Stimulated activated CD4-positive, alpha-beta T cell treated with anti-CD3 and anti-CD28 coated beads, Interleukin-2, amount 100 ng/mL, for 24 hours (primary cell): Measurements from ENCODE around the gene UACA.
"Not testable (repeated sequence)": the region's sequence is repeated elsewhere in the genome, so short reads cannot be mapped to it uniquely, and the experiment has no call there.

Experiments
- DNase-seq, 2 donors: peaks; one replicate each; pipeline ENCODE4 v3.0.0-alpha.2; 2020

Gene UACA, protein sequence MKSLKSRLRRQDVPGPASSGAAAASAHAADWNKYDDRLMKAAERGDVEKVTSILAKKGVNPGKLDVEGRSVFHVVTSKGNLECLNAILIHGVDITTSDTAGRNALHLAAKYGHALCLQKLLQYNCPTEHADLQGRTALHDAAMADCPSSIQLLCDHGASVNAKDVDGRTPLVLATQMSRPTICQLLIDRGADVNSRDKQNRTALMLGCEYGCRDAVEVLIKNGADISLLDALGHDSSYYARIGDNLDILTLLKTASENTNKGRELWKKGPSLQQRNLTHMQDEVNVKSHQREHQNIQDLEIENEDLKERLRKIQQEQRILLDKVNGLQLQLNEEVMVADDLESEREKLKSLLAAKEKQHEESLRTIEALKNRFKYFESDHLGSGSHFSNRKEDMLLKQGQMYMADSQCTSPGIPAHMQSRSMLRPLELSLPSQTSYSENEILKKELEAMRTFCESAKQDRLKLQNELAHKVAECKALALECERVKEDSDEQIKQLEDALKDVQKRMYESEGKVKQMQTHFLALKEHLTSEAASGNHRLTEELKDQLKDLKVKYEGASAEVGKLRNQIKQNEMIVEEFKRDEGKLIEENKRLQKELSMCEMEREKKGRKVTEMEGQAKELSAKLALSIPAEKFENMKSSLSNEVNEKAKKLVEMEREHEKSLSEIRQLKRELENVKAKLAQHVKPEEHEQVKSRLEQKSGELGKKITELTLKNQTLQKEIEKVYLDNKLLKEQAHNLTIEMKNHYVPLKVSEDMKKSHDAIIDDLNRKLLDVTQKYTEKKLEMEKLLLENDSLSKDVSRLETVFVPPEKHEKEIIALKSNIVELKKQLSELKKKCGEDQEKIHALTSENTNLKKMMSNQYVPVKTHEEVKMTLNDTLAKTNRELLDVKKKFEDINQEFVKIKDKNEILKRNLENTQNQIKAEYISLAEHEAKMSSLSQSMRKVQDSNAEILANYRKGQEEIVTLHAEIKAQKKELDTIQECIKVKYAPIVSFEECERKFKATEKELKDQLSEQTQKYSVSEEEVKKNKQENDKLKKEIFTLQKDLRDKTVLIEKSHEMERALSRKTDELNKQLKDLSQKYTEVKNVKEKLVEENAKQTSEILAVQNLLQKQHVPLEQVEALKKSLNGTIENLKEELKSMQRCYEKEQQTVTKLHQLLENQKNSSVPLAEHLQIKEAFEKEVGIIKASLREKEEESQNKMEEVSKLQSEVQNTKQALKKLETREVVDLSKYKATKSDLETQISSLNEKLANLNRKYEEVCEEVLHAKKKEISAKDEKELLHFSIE (N-terminal part only)

DNA sequence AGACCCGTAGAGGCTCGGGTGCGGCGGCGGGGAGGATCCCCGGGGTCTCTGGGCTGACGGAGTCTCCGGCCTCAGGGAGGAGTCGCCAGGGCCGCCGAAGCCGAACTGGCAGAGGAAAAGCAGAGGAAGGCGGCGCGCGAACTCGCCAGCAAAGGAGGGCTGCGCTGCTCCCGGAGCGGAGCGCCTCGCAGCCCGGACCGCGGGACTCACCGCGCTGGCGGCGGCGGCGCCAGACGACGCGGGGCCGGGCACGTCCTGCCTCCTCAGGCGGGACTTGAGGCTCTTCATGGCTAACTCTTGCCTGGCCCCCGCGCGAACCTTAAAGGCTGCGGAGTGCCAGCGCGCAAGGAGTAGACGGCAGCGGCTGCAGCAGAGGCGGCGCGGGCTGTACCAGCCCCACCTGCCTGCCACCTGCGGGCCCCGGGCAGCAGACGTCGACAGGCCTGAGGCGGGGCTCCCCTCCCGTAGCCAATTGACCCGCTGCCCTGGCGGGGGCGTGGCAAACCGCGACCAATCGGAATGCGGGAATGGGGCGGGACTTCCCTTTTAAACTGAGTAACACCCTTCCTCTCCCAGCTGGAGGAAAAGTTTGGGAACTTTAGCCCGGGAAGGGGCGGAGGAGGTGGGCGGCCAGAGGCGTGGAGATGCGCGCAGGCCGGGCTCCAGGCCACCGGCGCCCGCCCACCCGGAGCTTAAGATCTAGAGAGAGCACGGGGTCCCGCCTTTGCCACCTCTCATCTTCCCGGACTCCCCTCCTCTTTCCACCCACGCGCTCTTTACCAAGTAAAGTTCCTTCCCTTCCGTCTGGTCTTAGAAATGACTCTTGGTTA lies at the start of gene UACA:
Gene UACA (minus strand): TSS at position 439 of the 830 bp plus-strand sequence. CDS start 151 bp downstream, at position 288.
- peak; percentile 82 to 88 for DNase-seq

DNA sequence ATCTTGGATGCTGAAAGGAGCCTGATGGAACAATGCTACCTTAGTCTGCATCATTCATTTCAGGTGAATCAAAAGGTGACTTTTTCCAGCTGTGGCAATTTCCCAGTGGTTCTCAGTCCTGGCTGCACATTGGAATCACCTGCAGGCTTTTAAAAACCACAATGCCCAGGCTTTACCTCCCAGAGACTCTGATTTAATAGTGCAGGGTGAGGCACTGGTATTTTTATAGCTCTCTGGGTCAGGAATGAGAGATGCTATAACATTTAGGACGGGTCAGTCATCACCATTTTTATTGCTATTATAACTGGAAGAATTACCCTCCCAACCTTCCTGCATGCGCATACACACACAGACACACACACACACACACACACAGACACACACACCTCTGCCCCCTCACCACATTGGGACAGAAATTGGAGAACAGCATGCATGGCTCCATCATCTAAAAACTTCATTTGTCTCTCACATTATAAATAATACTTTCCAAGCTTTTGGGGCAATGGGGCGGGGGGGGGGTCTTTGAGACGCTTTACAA lies 49.5 kb upstream of the UACA start:
- DNase-seq: no peak

DNA sequence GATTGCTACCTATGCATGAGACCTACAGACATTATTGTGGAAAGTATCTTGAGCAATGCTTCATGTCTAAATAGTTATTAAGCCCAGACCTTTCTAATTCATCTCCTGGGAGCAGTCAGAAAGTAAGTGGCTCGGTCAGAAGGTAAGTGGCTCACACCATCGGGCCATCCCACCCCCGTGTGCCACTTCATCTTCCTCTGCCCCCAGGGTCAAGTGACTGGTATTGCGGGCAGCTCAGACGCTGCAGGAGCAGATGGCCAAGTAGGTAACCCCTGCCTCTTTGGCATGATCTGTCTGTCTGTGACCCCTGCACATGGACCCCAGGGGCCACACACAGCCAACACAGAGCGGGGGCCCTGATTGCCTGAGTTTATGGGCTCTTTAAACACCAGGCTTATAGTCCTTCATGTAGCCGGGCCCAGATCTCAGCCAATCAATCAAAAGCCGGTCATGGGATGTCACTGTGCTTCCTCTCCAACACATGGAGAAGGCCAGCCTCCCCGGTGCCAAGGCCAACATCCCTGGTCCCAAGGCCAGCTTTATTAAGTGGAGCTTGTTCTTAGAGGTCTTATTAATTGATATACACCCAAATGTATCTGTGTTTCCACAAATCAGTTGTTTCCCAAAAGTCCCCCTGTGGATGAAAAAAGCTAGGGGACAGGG lies 47.7 kb upstream of the UACA start:
- DNase-seq: no peak

DNA sequence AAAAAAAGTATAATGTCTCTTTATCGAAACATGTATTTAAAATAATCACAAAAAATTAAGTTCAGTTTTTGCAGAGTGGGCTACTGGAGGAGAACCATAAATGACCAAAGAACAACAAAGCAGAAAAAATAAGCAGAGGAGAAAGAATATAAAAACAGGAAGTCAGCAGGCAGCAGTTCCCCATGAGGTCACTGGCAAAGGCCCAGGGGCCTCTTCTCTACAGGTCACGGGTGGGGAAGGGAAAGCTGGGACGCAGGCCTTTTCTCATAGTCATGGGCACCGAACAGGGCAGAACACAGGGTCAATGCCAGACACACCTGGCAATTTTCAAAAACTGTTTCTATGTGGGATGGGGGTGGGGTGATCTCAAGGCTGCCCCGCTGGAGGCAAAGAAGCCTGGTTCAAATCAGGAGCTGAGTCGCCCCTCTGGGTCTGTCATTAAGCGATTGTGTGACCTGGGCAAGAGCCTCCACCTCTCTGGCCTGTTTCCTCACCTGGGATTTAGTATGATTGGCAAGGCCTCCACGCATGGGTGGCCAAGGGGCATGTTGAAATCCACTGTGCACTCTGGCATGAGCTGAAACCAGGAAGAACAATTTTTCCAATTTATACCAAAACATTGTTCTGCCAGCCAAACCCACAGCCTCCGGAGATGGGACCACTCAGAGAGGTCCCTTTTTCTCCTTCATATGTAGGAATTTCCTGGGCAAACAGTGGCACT lies 43.8 kb upstream of the UACA start:
- DNase-seq: no peak

DNA sequence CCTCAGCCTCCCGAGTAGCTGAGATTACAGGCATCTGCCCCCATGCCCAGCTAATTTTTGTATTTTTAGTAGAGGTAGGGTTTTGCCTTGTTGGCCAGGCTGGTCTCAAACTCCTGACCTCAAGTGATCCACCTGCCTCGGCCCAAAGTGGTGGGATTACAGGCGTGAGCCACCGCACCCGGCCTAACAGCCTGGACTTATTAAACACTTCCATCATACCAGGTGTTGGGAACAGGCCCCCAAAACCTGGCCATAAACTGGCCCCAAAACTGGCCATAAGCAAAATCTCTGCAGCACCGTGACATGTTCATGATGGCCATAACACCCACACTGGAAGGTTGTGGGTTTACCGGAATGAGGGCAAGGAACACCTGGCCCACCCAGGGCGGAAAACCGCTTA lies 41.0 kb upstream of the UACA start:
- not testable (repeated sequence) for DNase-seq

DNA sequence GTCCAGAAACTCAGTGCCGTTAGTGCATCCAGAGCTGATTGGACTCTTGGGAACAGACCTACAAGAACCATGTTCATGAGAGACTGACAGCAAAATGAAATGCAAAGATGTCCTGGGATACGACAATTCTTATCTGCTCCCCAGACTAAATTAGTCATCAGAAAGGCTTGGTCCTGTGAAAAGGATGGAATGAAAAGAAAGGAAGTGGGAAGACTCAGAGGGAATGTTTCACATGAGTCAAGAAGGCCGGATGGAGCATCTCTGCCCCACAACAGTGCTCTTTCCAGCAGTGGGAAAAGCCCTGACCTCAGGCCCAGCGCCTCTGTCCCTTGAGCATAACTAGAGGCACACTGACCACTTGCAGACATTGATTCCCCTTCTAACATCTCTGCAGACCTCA lies 39.3 kb upstream of the UACA start:
- no peak for DNase-seq

DNA sequence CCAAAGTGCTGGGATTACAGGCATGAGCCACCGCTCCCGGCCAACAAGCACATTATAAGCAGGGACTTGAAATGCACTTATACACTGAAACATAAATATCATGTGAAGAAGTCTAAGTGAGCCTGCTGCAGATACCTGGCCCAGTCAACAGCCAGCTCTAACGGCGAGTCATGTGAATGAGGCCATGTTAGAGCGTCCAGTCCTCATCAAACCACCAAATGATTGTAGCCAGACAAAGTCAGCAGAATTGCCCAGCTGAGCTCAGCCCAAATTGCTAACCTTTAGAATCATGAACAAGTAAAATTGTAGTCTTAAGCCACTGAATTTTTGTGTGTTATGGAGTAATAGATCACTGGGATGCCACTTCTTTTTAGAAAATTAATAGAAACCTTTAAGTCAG lies 37.8 kb upstream of the UACA start:
- DNase-seq: no peak

DNA sequence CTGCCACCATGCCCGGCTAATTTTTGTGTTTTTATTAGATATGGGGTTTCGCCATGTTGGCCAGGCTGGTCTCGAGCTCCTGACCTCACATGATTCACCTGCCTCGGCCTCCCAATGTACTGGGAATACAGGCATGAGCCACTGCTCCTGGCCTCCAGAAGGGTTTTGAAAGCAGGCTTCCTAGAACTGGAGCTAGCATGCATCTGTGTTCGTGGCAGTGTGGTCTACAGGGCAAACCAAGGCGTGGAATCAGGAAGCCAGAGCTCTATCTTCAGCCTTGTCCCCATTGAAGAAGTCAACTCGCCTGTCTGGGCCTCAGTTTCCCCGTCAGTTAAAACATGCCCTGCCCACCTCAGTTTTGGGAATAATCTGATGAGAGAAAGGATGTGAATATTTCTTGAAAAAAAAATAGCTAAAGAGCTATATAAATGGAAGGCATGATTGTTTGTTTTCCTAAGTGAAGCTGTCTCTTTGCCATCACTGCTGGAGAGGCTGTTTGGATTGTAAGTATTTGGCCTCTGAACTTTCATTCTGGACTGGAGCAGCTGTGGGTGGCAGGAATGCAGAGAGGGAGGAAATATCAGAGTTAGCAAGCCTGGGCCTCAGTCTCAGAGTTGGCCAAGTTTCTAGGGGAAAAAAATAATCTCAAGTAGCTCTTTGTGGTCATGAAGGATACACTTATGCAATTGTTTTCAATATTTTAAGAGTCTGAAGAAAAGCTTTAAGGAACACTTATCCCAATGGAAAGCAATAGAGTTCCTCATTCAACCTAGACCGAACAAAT lies 36.5 kb upstream of the UACA start:
- no peak for DNase-seq

DNA sequence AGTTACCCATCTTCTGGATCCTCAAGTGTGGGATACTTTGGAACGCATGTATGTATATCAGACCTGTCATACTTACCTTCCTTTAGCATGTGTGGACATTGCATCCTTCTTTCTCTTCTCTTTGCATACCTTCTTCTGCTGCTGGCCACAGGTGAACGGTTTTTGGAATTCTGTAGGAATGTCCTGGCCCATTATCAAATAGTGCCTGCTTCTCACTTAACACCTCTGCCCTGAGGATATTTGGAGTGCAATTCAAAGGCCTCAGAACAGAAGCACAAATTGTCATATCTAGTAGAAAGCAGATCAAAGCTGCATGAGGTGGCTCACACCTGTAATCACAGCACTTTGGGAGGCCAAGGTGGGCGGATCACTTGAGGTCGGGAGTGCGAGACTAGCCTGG lies 34.1 kb upstream of the UACA start:
- no peak for DNase-seq

DNA sequence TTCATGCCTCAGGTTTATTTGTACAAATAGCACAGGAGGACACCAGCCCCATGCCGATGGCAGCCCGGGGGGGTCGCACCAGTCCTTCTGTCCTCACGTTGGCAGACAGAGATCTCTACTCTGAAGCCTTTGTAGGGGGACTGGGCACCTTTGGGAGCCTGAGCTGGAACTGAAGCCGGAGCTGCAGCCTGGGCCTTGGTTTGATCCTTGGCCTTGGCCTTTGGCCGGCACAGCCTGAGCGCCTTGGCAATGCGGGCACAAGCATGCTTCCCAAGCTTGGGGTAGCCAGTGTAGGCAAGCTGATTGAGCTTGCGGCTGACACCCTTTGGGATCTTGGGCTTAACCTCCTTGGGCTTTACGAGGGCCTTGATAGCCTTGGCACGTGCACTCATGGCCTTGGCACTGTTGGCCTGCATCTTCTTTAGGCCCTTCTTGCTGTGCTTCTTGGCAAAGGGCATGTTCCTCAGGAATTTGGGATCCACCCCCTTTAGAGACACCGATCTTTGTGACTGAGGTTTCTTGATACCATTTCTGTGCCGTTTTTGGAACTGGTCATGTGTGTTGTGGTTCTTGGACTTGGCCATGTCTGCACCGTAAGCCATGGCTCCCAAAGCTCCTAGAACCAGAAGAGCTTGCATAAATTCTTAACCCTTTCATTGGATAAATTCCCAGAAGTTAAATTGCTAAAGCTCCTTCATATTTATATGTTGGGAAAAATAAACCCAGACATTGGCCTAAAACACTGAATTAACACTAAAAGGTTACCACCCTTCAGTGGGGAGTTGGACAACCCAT lies 33.4 kb upstream of the UACA start:
- no peak for DNase-seq

DNA sequence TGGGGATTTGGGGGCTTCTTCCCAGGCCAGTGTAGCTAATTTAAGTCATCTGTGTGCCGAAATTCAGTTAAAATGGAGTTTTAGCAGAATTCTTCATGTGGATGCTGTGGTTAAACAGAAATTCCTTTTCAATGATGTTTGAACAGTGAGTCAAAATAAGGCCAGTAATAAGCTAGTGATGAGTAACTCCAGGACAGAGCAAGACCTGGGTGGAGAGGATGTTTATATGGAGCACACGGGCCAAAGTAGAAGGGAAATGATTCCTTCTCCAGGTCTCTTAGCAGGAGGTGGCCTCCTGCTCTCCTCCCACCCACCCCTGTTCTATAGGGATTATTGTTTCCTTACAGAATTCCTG lies 31.9 kb upstream of the UACA start:
- no peak for DNase-seq

DNA sequence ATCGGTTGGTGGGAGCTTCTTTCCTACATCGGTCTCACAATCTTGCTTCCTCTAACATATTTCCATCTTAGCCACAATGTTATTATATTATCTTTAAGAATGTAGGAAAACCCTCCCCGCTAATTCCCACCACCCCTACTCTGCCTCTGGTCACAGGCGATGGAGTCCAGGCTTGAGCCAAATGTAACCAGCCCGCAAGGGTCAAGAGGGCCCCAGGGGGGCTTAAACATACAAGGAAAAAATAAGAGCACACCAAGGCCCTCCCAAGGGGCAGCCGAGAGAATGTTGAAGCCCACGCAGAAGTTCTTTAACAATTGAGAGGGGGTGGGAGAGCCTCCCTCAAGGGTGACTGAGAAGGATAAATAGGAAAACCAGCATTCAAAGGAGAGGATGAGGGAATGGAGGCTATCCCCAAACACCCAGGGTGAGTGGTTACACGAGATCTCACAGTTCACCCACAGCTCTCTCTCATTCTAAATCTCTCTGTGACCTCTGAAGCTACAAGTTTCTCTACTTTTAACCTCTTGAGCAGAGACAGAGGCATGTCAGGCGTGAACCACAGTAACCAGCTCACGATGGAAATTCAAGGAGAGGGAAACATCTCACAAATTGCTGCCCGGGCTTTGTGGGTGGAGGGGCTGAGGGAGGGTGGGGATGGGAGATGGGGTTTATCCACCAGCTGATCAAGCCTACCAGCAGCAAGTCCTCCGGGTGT lies 31.4 kb upstream of the UACA start:
- no peak for DNase-seq

DNA sequence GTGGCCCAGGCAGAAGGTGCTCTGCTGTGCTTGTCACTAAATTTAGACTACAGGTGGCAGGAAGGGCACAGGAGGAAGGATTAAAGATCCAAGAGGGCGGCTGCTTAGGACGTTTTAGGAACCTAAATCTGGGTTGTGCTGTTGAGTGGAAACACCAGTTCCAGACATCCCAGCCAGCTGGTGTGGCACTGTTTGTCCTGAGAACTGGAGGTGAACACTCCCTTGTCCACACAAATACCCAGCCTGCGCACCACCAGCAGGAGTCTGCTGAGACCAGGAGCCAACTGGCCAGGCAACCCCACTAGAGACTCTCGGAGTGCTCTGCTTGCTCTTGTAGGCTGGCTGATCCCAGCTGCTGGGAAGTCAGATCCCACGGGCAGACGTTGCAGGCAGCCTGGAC lies 30.3 kb upstream of the UACA start:
- no peak for DNase-seq

DNA sequence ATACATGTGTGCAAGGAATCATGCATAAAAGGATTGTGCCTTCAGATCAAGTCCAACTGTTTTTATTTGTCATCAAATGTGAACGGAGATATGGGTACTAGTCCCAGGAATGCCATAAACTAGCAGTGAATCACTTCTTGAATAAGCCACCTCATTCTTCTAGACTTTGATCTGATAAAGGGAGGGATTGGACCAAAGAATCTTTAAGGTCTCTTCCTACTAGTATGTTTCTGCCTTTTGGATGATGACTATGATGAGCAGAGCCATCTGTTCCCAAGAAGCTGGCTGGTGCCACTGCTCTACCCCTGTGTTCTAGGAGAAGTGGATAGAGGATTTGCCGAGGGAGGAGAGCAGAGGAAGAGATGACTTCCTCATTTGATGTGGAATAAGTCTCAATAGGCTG lies 28.8 kb upstream of the UACA start:
- no peak for DNase-seq

DNA sequence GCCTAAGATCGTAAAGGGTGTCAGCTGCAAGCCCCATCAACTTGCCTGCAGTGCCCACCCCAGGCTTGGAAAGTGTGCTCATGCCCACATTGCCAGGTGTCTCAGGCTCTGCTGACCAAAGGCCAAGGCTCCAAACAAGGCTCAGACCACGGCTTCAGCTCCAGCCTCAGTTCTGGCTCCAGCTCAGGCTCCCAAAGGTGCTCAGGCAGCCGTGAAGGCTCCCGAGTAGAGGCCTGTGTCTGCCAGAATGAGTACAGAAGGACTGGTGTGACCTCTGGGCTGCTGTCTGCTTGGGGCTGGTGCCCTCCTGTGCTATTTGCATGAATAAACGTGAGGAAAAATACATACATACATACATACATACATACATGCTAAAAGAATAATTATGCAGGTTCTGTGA lies 27.9 kb upstream of the UACA start:
- DNase-seq: no peak

DNA sequence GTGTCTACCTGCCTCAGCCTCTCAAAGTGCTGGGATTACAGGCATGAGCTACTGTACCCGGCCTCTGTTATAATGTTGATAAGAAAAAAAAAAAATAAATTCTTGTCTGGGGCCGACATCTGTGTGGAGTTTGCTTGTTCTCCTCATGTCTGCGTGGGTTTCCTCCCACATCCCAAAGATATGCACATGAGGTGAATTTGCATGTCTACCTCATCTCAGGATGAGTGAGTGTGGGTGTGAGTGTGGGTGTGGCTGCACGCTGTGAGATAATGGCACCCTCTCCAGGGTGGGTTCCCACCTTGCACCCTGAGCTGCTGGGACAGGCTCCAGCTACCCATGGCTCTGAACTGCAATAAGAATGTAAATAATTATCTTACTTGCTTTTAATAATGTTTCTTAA lies 25.9 kb upstream of the UACA start:
- no peak for DNase-seq

DNA sequence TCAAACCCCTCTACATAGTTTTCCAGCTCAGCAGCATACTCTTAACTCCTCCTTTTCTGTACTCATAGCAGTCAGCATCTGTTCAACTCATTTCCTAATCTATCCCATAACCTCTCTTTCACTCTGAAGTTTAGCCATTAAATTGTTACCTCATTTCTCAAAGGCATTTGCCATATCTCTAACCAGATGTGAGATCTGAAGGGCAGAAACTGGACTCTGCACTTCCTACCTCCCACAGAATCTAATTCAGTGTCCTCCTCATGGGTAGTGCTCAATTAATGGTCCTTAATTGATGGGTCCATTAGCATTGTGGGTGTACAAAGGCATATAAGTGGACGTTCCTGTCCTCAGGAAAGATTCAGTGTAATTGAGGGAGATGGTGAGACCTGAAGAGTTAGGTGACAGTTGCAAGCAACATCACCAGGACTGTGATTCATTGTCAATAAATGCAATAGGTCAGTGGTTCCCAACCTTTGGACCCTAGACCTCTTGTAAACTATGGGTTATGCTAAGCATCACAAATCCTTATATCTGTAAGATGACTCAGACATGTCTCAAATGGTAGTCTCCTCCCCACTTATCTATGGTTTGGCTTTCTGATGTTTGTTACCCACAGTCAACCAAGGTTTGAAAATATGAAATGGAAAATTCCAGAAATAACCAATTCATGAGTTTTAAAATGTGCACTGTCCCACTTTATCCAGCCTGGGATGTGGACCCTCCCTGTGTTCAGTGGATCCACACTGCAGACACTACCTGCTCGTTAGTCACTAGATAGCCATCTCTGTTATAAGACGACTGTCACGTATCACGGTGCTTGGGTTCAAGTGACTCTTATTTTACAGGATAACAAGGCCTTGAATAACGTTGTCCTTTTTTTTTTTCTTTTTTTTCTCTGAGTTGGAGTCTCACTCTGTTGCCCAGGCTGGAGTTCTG lies 25.0 kb upstream of the UACA start:
- DNase-seq: no peak
